ENCODE data around the gene RELL2.

Gene RELL2

DNA sequence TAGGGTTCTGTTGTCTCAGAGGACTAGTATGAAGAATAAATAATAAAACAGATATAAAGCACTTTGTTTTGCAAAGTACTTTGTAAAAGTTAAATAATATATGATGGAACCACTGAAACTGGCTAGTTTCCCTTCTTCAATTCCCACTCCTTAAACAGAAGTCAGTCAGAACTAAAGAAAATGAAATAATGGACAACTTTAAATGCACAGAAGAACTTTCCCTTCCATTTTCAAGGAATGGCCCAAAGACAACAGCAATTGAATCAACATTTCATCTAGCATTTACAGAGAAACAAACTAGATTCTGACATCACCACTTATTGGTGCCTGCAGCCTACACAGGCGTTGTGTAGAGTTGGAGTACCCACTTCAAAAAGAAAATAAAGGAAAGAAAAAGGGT, 34.2 kb upstream of the RELL2 start:
- no peaks in the 10 kb centered on the region for H3K9me3 ChIP-seq (replicated peaks; ENCODE audit: insufficient read depth, low read length)
- no peak for DNase-seq
- H3K9me2 ChIP-seq (replicated peaks; ENCODE audit: insufficient read depth, low read length), result no peaks in the 10 kb centered on the region
- no peak overlapping the region for H3K4me2 ChIP-seq (ENCODE audit: low read depth, low read length)
- no peak overlapping the region for H2AFZ ChIP-seq (ENCODE audit: low read length)
- peaks cover 18% of the 10 kb centered on the region for H3F3A ChIP-seq (ENCODE audit: insufficient read depth, low read length)
- no peak overlapping the region for H3K27ac ChIP-seq (ENCODE audit: low read length)
- no peaks in the 10 kb centered on the region for H3K36me3 ChIP-seq (replicated peaks; ENCODE audit: insufficient read depth, low read length)
- TF ChIP-seq, protein P1, sequence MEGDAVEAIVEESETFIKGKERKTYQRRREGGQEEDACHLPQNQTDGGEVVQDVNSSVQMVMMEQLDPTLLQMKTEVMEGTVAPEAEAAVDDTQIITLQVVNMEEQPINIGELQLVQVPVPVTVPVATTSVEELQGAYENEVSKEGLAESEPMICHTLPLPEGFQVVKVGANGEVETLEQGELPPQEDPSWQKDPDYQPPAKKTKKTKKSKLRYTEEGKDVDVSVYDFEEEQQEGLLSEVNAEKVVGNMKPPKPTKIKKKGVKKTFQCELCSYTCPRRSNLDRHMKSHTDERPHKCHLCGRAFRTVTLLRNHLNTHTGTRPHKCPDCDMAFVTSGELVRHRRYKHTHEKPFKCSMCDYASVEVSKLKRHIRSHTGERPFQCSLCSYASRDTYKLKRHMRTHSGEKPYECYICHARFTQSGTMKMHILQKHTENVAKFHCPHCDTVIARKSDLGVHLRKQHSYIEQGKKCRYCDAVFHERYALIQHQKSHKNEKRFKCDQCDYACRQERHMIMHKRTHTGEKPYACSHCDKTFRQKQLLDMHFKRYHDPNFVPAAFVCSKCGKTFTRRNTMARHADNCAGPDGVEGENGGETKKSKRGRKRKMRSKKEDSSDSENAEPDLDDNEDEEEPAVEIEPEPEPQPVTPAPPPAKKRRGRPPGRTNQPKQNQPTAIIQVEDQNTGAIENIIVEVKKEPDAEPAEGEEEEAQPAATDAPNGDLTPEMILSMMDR (IDR thresholded peaks at IDR 0.05; ENCODE audit: low read length), result no peak
- no peak for TF ChIP-seq EZH2 (optimal IDR thresholded peaks at IDR 0.05; ENCODE audit: low read depth, low read length)
- TF ChIP-seq EZH2phosphoT487 (IDR thresholded peaks at IDR 0.05; ENCODE audit: low read length), result no peak
- H3K4me1 ChIP-seq (ENCODE audit: low read length), result peaks cover 39% of the 10 kb centered on the region
- H4K20me1 ChIP-seq (ENCODE audit: insufficient read depth, low read length), result 0 out of 2 replicates have a peak, but pooled peaks cover 3% of the 10 kb centered on the region
- H3K9ac ChIP-seq (ENCODE audit: low read length), result no peak overlapping the region
- H3K79me2 ChIP-seq (ENCODE audit: low read length), result peaks cover 92% of the 10 kb centered on the region
- H3K4me3 ChIP-seq (ENCODE audit: low read length), result no peak overlapping the region
- no peaks in the 10 kb centered on the region for H3K27me3 ChIP-seq (replicated peaks; ENCODE audit: insufficient read depth, low read length)

DNA sequence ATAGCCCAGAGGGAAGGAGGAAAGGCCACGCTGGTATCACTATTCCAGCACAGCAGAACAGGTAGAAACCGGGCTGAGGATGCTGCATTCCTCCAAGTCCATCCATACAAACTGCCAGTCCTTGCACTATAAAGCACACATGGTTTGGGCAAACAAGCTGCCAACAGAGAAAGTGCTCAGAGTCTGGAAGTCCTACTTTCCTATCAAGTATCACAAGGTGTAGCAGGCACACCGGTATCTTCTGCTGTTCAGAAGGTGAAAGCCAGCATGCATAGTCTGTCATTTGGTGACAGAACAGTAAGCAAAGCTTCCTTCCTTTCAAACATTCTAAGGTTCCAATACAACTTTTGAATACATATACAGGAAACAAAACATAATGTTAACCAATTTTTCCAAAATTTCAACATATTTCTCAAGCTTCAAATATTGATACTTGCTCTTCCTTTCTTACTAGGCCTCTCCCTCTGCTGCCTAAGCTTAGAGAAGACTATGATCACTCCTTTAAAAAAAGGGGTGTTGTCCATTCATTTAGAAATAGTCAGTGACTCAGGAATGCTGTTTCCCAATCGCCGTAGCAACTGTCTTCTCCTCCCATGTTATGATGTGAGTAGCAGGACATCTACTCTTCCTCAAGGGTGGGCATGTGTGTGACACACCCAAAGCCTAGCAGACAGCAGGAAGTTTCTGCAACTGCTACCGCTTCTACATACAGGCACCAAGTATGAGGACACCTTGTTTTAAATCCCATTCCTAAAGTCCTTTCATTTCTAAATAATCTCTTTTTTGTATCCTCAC, 32.7 kb upstream of the RELL2 start:
- DNase-seq, result peak; percentile 22
- Histone ChIP-seq H3K27me3 (replicated peaks; ENCODE audit: insufficient read depth, low read length) (no peaks in the 10 kb centered on the region), H2AFZ (ENCODE audit: low read length) (no peak overlapping the region), H4K20me1 (ENCODE audit: insufficient read depth, low read length) (0 out of 2 replicates have a peak, but pooled peaks cover 3% of the 10 kb centered on the region), H3K4me1 (ENCODE audit: low read length) (peaks cover 36% of the 10 kb centered on the region), H3F3A (ENCODE audit: insufficient read depth, low read length) (peaks cover 22% of the 10 kb centered on the region), H3K9ac (ENCODE audit: low read length) (no peak overlapping the region), H3K9me2 (replicated peaks; ENCODE audit: insufficient read depth, low read length) (no peaks in the 10 kb centered on the region), H3K9me3 (replicated peaks; ENCODE audit: insufficient read depth, low read length) (no peaks in the 10 kb centered on the region), H3K79me2 (ENCODE audit: low read length) (peaks cover 92% of the 10 kb centered on the region), H3K4me2 (ENCODE audit: low read depth, low read length) (no peak overlapping the region), H3K4me3 (ENCODE audit: low read length) (no peak overlapping the region), H3K36me3 (replicated peaks; ENCODE audit: insufficient read depth, low read length) (no peaks in the 10 kb centered on the region), H3K27ac (ENCODE audit: low read length) (no peak overlapping the region)
- TF ChIP-seq EZH2 (optimal IDR thresholded peaks at IDR 0.05; ENCODE audit: low read depth, low read length), result no peak
- TF ChIP-seq EZH2phosphoT487 (IDR thresholded peaks at IDR 0.05; ENCODE audit: low read length), result no peak

DNA sequence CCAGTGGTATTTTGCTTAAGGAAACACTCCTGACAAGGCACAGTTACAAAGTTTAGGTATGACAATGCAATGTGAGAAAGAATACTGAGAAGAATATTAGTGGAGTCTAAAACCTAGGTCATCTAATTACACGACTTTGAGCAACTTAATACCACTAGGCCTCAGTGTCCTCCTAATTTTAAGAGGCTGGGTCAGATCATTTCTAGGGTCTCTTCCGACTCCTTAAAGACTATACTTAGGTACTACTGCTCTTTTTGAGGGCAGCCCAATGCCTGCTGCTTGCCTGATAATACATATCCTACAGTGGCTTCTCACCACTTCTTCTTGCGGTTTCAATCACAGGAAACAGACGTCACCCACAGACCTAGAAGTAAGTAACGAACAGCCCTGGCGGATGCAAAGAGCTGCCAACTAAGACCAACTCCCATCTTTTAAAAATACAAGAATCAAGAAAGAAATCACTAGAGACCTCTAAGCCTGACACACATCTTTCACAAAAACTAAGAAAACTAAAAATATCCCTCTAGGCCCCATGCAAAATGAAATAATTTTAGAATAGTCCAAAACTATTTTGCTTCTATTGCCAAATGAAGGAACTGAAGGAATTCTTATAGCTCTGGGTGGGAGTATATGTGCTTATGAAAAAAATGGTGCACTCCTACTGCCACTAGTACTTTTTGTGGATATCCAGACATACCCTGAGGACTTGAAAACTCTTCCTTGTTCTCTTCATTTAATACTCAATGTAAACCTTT, 31.1 kb upstream of the RELL2 start:
- H3F3A ChIP-seq (ENCODE audit: insufficient read depth, low read length), result peaks cover 22% of the 10 kb centered on the region
- H3K36me3 ChIP-seq (replicated peaks; ENCODE audit: insufficient read depth, low read length), result no peaks in the 10 kb centered on the region
- peaks cover 92% of the 10 kb centered on the region for H3K79me2 ChIP-seq (ENCODE audit: low read length)
- peaks cover 36% of the 10 kb centered on the region for H3K4me1 ChIP-seq (ENCODE audit: low read length)
- peak overlapping the region; percentile 7; the same call in 1 of the 2 replicates for H3K4me3 ChIP-seq (ENCODE audit: low read length)
- H3K9me2 ChIP-seq (replicated peaks; ENCODE audit: insufficient read depth, low read length), result no peaks in the 10 kb centered on the region
- no peaks in the 10 kb centered on the region for H4K20me1 ChIP-seq (ENCODE audit: insufficient read depth, low read length)
- H3K27ac ChIP-seq (ENCODE audit: low read length), result peak overlapping the region; percentile 82
- no peaks in the 10 kb centered on the region for H3K9me3 ChIP-seq (replicated peaks; ENCODE audit: insufficient read depth, low read length)
- peak overlapping the region; percentile 15; the same call in 1 of the 2 replicates for H3K9ac ChIP-seq (ENCODE audit: low read length)
- TF ChIP-seq EZH2 (optimal IDR thresholded peaks at IDR 0.05; ENCODE audit: low read depth, low read length) (no peak), EZH2phosphoT487 (IDR thresholded peaks at IDR 0.05; ENCODE audit: low read length) (no peak)
- TF ChIP-seq, protein P1 (IDR thresholded peaks at IDR 0.05; ENCODE audit: low read length), result no peak
- H3K27me3 ChIP-seq (replicated peaks; ENCODE audit: insufficient read depth, low read length), result no peaks in the 10 kb centered on the region
- peak; percentile 95 for DNase-seq
- H2AFZ ChIP-seq (ENCODE audit: low read length), result no peak overlapping the region
- H3K4me2 ChIP-seq (ENCODE audit: low read depth, low read length), result peak overlapping the region; percentile 78

Data from MM.1S (cell line).